ENCODE data around the gene MINDY1. TPM values are rescaled to one million over a fixed set of nuclear protein-coding genes. Genes with fewer than 3 reads are reported as not detected.
A peak's percentile ranks its signal among the peaks of the same experiment; 100 is the strongest.

The MINDY1 gene
- total RNA-seq, 2 donors from 2014 or later = 40.4 to 43.1 TPM

- peak; percentile 92 for DNase-seq
- Histone ChIP-seq H3K9me3 (no peaks in the 10 kb centered on the region), H3K36me3 (no peaks in the 10 kb centered on the region), H3K27me3 (no peaks in the 10 kb centered on the region), H3K27ac (peak overlapping the region; percentile 2), H3K4me3 (no peak overlapping the region), H3K9ac (ENCODE audit: low read depth in 2 of 2, low read length in 2 of 2) (peak overlapping the region; percentile 40 to 55), H3K4me1 (peaks cover 15% of the 10 kb centered on the region)
- peak; percentile 100 for TF ChIP-seq CTCF (IDR thresholded peaks at IDR 0.05)
- intact Hi-C loops (cut with DNase I) = loop anchor here (10.0 kb wide), 1 partner anchor 55 kb away; the partner anchor contains the start of gene SETDB1
Measured at GRCh38 chr1:150979092-150980056, 27.3 kb downstream of the MINDY1 start.

- no peak for TF ChIP-seq CTCF (IDR thresholded peaks at IDR 0.05)
- Histone ChIP-seq H3K36me3 (no peaks in the 10 kb centered on the region), H3K4me3 (no peak overlapping the region), H3K9ac (ENCODE audit: low read depth in 2 of 2, low read length in 2 of 2) (peak overlapping the region in 1 of 2 donors; percentile 21), H3K9me3 (no peaks in the 10 kb centered on the region), H3K4me1 (peaks cover 26% of the 10 kb centered on the region), H3K27ac (peak overlapping the region; percentile 58), H3K27me3 (no peaks in the 10 kb centered on the region)
- DNase-seq = peak; percentile 94
- intact Hi-C loops (cut with DNase I) = loop anchor here (10.0 kb wide), 1 partner anchor 52 kb away; the partner anchor contains the start of gene SETDB1
Measured at GRCh38 chr1:150976879-150977694, 29.6 kb downstream of the MINDY1 start.

- no peaks in the 10 kb centered on the region for H3K36me3 ChIP-seq
- no peak overlapping the region for H3K9ac ChIP-seq (ENCODE audit: low read depth in 2 of 2, low read length in 2 of 2)
- intact Hi-C loops (cut with DNase I) = loop anchor here (10.0 kb wide), 1 partner anchor 52 kb away; the partner anchor contains the start of gene SETDB1
Measured at GRCh38 chr1:150976401-150976821, 30.3 kb downstream of the MINDY1 start.

GRCh38 chr1:150974580-150975478, 31.9 kb downstream of the MINDY1 start, which contains the start of gene CERS2:
Gene CERS2, minus strand, starts transcription at chr1:150974835. Its CDS starts 5,745 bp downstream, at chr1:150969090.
- Histone ChIP-seq H3K9me3 (no peaks in the 10 kb centered on the region), H3K4me3 (peak within 1 kb of the TSS; percentile 83), H3K4me1 (peaks cover 32% of the 10 kb centered on the region), H3K27me3 (no peaks in the 10 kb centered on the region), H3K9ac (ENCODE audit: low read depth in 2 of 2, low read length in 2 of 2) (peak within 1 kb of the TSS; percentile 84 to 95), H3K27ac (peak within 1 kb of the TSS; percentile 79), H3K36me3 (no peaks in the 10 kb centered on the region)
- TF ChIP-seq CTCF (IDR thresholded peaks at IDR 0.05) = no peak
- intact Hi-C loops (cut with DNase I) = loop anchor here (10.0 kb wide), 1 partner anchor 50 kb away; the partner anchor contains the start of gene SETDB1
- peak; percentile 79 for DNase-seq

More at GRCh38 chr1:150976401-150976821, 30.3 kb downstream of the MINDY1 start:
- TF ChIP-seq CTCF (IDR thresholded peaks at IDR 0.05) = no peak
- DNase-seq = no peak
- no peaks in the 10 kb centered on the region for H3K9me3 ChIP-seq
- H3K4me1 ChIP-seq = peaks cover 30% of the 10 kb centered on the region
- H3K27me3 ChIP-seq = no peaks in the 10 kb centered on the region
- H3K4me3 ChIP-seq = no peak overlapping the region
- no peak overlapping the region for H3K27ac ChIP-seq
